ENCODE measurements around the gene INTS7. TPM values are rescaled to one million over a fixed set of nuclear protein-coding genes. Genes with fewer than 3 reads are reported as not detected.

Gene INTS7
- total and polyA plus RNA-seq, 12 donors: 4.4 to 11.6 (median 8.5) TPM

DNA sequence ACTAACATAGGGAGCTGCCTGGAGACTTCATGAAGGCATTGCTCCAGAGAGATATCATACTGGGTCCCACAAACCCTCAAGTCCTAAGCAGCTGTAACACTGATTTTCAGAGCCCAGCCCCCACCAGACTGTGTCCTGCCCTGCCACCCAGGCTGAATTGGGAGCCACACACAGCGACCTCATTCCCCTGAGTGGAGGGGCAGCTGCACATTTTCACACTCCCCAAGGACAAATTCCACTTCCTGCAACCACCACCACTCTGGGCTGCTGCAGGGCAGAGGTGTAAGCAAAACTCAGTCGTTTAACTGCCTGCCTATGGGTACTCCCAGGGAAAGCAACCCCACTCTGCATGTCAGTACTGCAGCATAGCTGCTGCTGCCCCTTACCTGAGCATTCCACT lies 20.0 kb upstream of the INTS7 start:
- no peak for ATAC-seq
- Histone ChIP-seq H3K4me3 (no peak overlapping the region), H3K27ac (no peak overlapping the region), H3K27me3 (no peaks in the 10 kb centered on the region), H3K36me3 (peaks cover 0 to 14% (median 0%) of the 10 kb centered on the region in 9 donors), H3K4me1 (no peaks in the 10 kb centered on the region), H3K9me3 (peaks cover 0 to 24% (median 5%) of the 10 kb centered on the region in 11 donors)
- TF ChIP-seq, protein P1, sequence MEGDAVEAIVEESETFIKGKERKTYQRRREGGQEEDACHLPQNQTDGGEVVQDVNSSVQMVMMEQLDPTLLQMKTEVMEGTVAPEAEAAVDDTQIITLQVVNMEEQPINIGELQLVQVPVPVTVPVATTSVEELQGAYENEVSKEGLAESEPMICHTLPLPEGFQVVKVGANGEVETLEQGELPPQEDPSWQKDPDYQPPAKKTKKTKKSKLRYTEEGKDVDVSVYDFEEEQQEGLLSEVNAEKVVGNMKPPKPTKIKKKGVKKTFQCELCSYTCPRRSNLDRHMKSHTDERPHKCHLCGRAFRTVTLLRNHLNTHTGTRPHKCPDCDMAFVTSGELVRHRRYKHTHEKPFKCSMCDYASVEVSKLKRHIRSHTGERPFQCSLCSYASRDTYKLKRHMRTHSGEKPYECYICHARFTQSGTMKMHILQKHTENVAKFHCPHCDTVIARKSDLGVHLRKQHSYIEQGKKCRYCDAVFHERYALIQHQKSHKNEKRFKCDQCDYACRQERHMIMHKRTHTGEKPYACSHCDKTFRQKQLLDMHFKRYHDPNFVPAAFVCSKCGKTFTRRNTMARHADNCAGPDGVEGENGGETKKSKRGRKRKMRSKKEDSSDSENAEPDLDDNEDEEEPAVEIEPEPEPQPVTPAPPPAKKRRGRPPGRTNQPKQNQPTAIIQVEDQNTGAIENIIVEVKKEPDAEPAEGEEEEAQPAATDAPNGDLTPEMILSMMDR (IDR thresholded peaks at IDR 0.05): no peak
- intact Hi-C loops (cut with DNase I): no loop called here
- no peak for DNase-seq
- WGBS, 2 donors: 94 to 100% methylated on average over 2 of the region's 2 CpGs

DNA sequence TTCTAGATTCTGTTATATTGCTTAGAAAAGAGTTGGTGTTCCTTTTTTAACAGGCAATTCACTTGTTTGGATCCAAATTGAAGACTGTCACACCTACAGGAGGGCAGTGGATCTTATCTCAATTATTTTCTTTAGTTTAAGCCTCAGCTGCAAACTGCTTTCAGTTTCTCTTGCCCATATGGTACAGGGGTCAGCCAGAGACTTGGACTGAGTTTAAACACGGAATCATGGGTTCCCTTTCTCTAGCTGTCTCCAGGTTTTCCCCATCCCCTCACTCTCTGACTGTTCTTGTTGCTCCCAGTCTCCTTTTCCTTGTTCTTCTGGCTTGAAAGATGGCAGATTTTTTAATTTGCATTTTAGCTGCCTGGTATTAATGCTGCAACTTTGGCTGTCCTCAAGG lies 18.6 kb upstream of the INTS7 start:
- H3K27ac ChIP-seq: no peak overlapping the region
- intact Hi-C loops (cut with DNase I): no loop called here
- ATAC-seq (no peak), DNase-seq (no peak)
- TF ChIP-seq, protein P1 (IDR thresholded peaks at IDR 0.05): no peak
- H3K27me3 ChIP-seq: no peaks in the 10 kb centered on the region
- H3K9me3 ChIP-seq: peaks cover 0 to 24% (median 5%) of the 10 kb centered on the region in 11 donors
- H3K4me1 ChIP-seq: no peaks in the 10 kb centered on the region
- no peak overlapping the region for H3K4me3 ChIP-seq
- H3K36me3 ChIP-seq: peaks cover 0 to 18% (median 0%) of the 10 kb centered on the region in 9 donors
- 88 to 96% methylated on average over 1 of the region's 1 CpG for WGBS, 2 donors

DNA sequence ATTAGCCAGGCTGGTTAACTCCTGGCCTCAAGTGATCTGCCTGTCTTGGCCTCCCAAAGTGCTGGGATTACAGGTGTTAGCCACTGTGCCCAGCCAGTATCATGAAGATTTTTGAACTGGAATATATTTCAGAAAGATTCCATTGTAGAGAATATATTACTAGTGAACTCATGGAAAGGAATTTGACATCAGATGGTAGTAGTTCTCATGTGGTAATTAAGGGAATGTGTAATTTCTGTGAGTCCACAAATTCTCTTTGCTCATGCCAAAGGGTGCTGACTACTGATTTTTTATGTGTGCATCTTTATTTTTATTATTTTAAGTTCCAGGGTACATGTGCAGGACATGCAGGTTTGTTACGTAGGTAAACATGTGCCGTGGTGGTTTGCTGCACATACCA lies 10.6 kb upstream of the INTS7 start:
- intact Hi-C loops (cut with DNase I): no loop called here
- 96 to 99% methylated on average over 2 of the region's 2 CpGs for WGBS, 2 donors
- Histone ChIP-seq H3K9me3 (no peaks in the 10 kb centered on the region), H3K4me1 (no peaks in the 10 kb centered on the region), H3K36me3 (peaks cover 0 to 32% (median 0%) of the 10 kb centered on the region in 9 donors), H3K27me3 (no peaks in the 10 kb centered on the region), H3K27ac (no peak overlapping the region), H3K4me3 (no peak overlapping the region)
- ATAC-seq: no peak
- TF ChIP-seq, protein P1 (IDR thresholded peaks at IDR 0.05): no peak
- no peak for DNase-seq

DNA sequence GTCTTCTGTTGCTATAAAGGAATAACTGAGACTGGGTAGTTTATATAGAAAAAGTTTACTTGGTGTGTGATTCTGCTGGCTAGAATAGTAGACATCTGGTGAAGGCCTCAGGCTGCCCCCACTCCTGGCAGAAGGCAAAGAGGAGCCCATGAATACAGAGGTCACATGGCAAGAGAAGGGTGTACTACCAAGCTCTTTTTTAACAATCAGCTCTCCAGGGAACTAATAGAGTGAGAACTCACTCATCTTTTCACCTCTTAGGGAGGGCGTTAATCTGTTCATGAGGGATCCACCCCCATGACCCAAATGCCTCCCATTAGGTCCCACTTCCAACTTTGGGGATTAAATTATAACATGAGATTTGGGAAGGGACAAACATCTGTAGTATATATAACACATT lies 9.5 kb upstream of the INTS7 start:
- Histone ChIP-seq H3K27me3 (no peaks in the 10 kb centered on the region), H3K4me1 (no peaks in the 10 kb centered on the region), H3K27ac (no peak overlapping the region), H3K9me3 (no peaks in the 10 kb centered on the region), H3K36me3 (peaks cover 0 to 32% (median 0%) of the 10 kb centered on the region in 9 donors), H3K4me3 (no peak overlapping the region)
- intact Hi-C loops (cut with DNase I): no loop called here
- 84 to 100% methylated on average over 1 of the region's 1 CpG for WGBS, 2 donors
- ATAC-seq (no peak), DNase-seq (no peak)
- TF ChIP-seq, protein P1 (IDR thresholded peaks at IDR 0.05): no peak
